ENCODE data around the gene GABBR2.

Gene GABBR2

GRCh38 chr9:98568234-98568908 is 140.4 kb downstream of the GABBR2 start:
- no peak for DNase-seq (ENCODE audit: low read depth)

- no peak for DNase-seq (ENCODE audit: low read depth)
Observed at GRCh38 chr9:98567540-98568233, 141.0 kb downstream of the GABBR2 start.

GRCh38 chr9:98565152-98566135 is 143.3 kb downstream of the GABBR2 start:
- DNase-seq (ENCODE audit: low read depth), result no peak

- no peak for DNase-seq (ENCODE audit: low read depth)
Observed at GRCh38 chr9:98564714-98565113, 144.0 kb downstream of the GABBR2 start.

- DNase-seq (ENCODE audit: low read depth), result no peak
Observed at GRCh38 chr9:98563988-98564387, 144.7 kb downstream of the GABBR2 start.

- no peak for DNase-seq (ENCODE audit: low read depth)
Observed at GRCh38 chr9:98563212-98563907, 145.4 kb downstream of the GABBR2 start.

- no peak for DNase-seq (ENCODE audit: low read depth)
Observed at GRCh38 chr9:98559561-98559960, 149.2 kb downstream of the GABBR2 start.

GRCh38 chr9:98558575-98558974 is 150.2 kb downstream of the GABBR2 start:
- DNase-seq (ENCODE audit: low read depth), result no peak

GRCh38 chr9:98556511-98556910 is 152.2 kb downstream of the GABBR2 start:
- DNase-seq (ENCODE audit: low read depth), result no peak

- DNase-seq (ENCODE audit: low read depth), result no peak
Observed at GRCh38 chr9:98555651-98556465, 152.9 kb downstream of the GABBR2 start.

- DNase-seq (ENCODE audit: low read depth), result no peak
Observed at GRCh38 chr9:98554752-98555151, 154.0 kb downstream of the GABBR2 start.

- no peak for DNase-seq (ENCODE audit: low read depth)
Observed at GRCh38 chr9:98552331-98552730, 156.4 kb downstream of the GABBR2 start.

GRCh38 chr9:98551511-98552286 is 157.0 kb downstream of the GABBR2 start:
- DNase-seq (ENCODE audit: low read depth), result no peak

- DNase-seq (ENCODE audit: low read depth), result no peak
Observed at GRCh38 chr9:98550206-98550820, 158.4 kb downstream of the GABBR2 start.

- no peak for DNase-seq (ENCODE audit: low read depth)
Observed at GRCh38 chr9:98549401-98549800, 159.3 kb downstream of the GABBR2 start.

GRCh38 chr9:98547606-98548005 is 161.1 kb downstream of the GABBR2 start:
- no peak for DNase-seq (ENCODE audit: low read depth)

GRCh38 chr9:98545021-98545420 is 163.7 kb downstream of the GABBR2 start:
- DNase-seq (ENCODE audit: low read depth), result no peak

- DNase-seq (ENCODE audit: low read depth), result no peak
Observed at GRCh38 chr9:98541684-98542230, 167.0 kb downstream of the GABBR2 start.

- DNase-seq (ENCODE audit: low read depth), result no peak
Observed at GRCh38 chr9:98540476-98540875, 168.3 kb downstream of the GABBR2 start.

- DNase-seq (ENCODE audit: low read depth), result no peak
Observed at GRCh38 chr9:98539954-98540353, 168.8 kb downstream of the GABBR2 start.

Measured in stimulated activated CD8-positive, alpha-beta memory T cell treated with anti-CD3 and anti-CD28 coated beads, Interleukin-7, amount 100 ng/mL, for 24 hours (primary cell).